M059J (cell line): ENCODE data around the gene NPAS3. TPM values are rescaled to one million over a fixed set of nuclear protein-coding genes. Genes with fewer than 3 reads are reported as not detected.

Source experiments
- DNase-seq: peaks from one replicate; pipeline ENCODE4 v3.0.0-alpha.2; 2012; ENCODE audit warnings: low read depth
- total RNA-seq: library from RNA; depleted of rRNA; stranded (reverse); fragments of >200 nt; shearing (Covaris generic); gene quantifications from 2 replicates; pipeline ENCODE4 v1.2.3, GENCODE V29; 2014

NPAS3 gene
- total RNA-seq, 1 experiment from 2014 or later: 2.7 TPM

- DNase-seq: peak; percentile 88
Observed at GRCh38 chr14:33165144-33165925, 226.7 kb downstream of the NPAS3 start.

- no peak for DNase-seq
Observed at GRCh38 chr14:33165926-33166289, 227.2 kb downstream of the NPAS3 start.

GRCh38 chr14:33175951-33176350 lies 237.3 kb downstream of the NPAS3 start:
- DNase-seq: no peak

- peak; percentile 47 for DNase-seq
Observed at GRCh38 chr14:33184587-33184986, 245.9 kb downstream of the NPAS3 start.

- DNase-seq: no peak
Observed at GRCh38 chr14:33186656-33187055, 248.0 kb downstream of the NPAS3 start.

- DNase-seq: no peak
Observed at GRCh38 chr14:33188880-33189279, 250.2 kb downstream of the NPAS3 start.

- no peak for DNase-seq
Observed at GRCh38 chr14:33191855-33192254, 253.2 kb downstream of the NPAS3 start.

- peak; percentile 25 for DNase-seq
Observed at GRCh38 chr14:33194551-33194950, 255.9 kb downstream of the NPAS3 start.

GRCh38 chr14:33198684-33199083 lies 260.0 kb downstream of the NPAS3 start:
- no peak for DNase-seq

GRCh38 chr14:33201116-33201515 lies 262.4 kb downstream of the NPAS3 start:
- DNase-seq: no peak

- DNase-seq: no peak
Observed at GRCh38 chr14:33206981-33207380, 268.3 kb downstream of the NPAS3 start.

GRCh38 chr14:33207467-33208017 lies 268.9 kb downstream of the NPAS3 start:
- no peak for DNase-seq

GRCh38 chr14:33210311-33210710 lies 271.6 kb downstream of the NPAS3 start:
- DNase-seq: peak; percentile 5

GRCh38 chr14:33218026-33218425 lies 279.3 kb downstream of the NPAS3 start:
- no peak for DNase-seq

- DNase-seq: no peak
Observed at GRCh38 chr14:33219957-33220356, 281.3 kb downstream of the NPAS3 start.

- peak; percentile 9 for DNase-seq
Observed at GRCh38 chr14:33229269-33229929, 290.7 kb downstream of the NPAS3 start.

- no peak for DNase-seq
Observed at GRCh38 chr14:33230021-33230420, 291.3 kb downstream of the NPAS3 start.

GRCh38 chr14:33232031-33232430 lies 293.4 kb downstream of the NPAS3 start:
- DNase-seq: no peak

- DNase-seq: no peak
Observed at GRCh38 chr14:33237115-33237740, 298.5 kb downstream of the NPAS3 start.

GRCh38 chr14:33239465-33239864 lies 300.8 kb downstream of the NPAS3 start:
- no peak for DNase-seq

GRCh38 chr14:33240466-33240865 lies 301.8 kb downstream of the NPAS3 start:
- no peak for DNase-seq

GRCh38 chr14:33241331-33241730 lies 302.7 kb downstream of the NPAS3 start:
- DNase-seq: no peak
